GM12892 (cell line): ENCODE measurements around the gene MAPRE2.

Experiments used
- POLR2A ChIP-seq: IDR thresholded peaks from 2 replicates; pipeline ENCODE4 v1.6.1; 2011; ENCODE audit warnings: low read depth, low read length, control low read depth
- POLR2AphosphoS5 ChIP-seq: IDR thresholded peaks from 2 replicates; pipeline ENCODE4 v1.6.1; 2011; ENCODE audit warnings: low read depth, low read length, control low read depth
- TAF1 ChIP-seq: IDR thresholded peaks from 2 replicates; pipeline ENCODE4 v1.6.1; 2011; ENCODE audit warnings: low read depth, mild to moderate bottlenecking, control low read depth, low read length, borderline replicate concordance

GRCh38 chr18:35118641-35119040 lies 77.4 kb downstream of the MAPRE2 start:
- TF ChIP-seq POLR2AphosphoS5: no peak
- no peak for TF ChIP-seq POLR2A
- no peak for TF ChIP-seq TAF1
